Effector memory CD4-positive, alpha-beta T cell (primary cell): ENCODE measurements around the gene NPHP4.
"Not testable (repeated sequence)": the region's sequence is repeated elsewhere in the genome, so short reads cannot be mapped to it uniquely, and the experiment has no call there.

Experiments
- DNase-seq, 3 donors: peaks; one replicate each; pipeline ENCODE4 v3.0.0-alpha.2; 2020
- H3K27ac ChIP-seq: 2 replicates; pipeline ENCODE4 v1.7.0; 2013; ENCODE audit warnings: mild to moderate bottlenecking, low read length, moderate library complexity; ENCODE audit not compliant: insufficient read depth, poor library complexity, severe bottlenecking
- H3K27me3 ChIP-seq: replicated peaks from 2 replicates; pipeline ENCODE4 v1.7.0; 2013; ENCODE audit warnings: mild to moderate bottlenecking, low read length; ENCODE audit not compliant: insufficient read depth, control insufficient read depth, poor library complexity, severe bottlenecking
- H3K36me3 ChIP-seq: 2 replicates; pipeline ENCODE4 v1.7.0; 2013; ENCODE audit warnings: mild to moderate bottlenecking, low read length, moderate library complexity; ENCODE audit not compliant: control insufficient read depth, insufficient read depth
- H3K4me1 ChIP-seq: 2 replicates; pipeline ENCODE4 v1.7.0; 2013; ENCODE audit warnings: low read length, mild to moderate bottlenecking; ENCODE audit not compliant: control insufficient read depth, insufficient read depth, poor library complexity, severe bottlenecking
- H3K4me3 ChIP-seq: 2 replicates; pipeline ENCODE4 v1.7.0; 2013; ENCODE audit warnings: low read length, low read depth, mild to moderate bottlenecking; ENCODE audit not compliant: insufficient read depth, poor library complexity, severe bottlenecking
- H3K9me3 ChIP-seq: 2 replicates; pipeline ENCODE4 v1.7.0; 2013; ENCODE audit warnings: mild to moderate bottlenecking, low read length, moderate library complexity; ENCODE audit not compliant: control insufficient read depth

The NPHP4 gene

DNA sequence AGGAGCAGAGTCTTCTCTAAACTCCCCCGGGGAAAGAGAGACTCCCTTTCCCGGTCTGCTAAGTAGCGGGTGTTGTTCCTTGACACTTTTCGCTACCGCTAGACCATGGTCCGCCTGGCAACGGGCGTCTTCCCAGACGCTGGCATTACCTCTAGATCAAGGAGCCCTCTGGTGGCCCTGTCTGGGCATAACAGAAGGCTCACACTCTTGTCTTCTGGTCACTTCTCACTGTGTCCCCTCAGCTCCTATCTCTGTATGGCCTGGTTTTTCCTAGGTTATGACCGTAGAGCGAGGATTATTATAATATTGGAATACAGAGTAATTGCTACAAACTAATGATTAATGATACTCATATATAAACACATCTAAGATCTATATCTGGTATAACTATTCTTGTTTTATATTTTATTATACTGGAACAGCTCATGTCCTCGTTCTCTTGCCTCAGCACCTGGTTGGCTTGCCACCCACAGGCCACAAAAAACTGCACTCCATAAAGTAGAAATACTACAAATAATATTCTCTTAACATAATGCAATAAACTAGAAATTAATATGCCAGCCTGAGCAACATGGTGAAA is 98.4 kb downstream of the NPHP4 start:
- not testable (repeated sequence) for H3K36me3 ChIP-seq, H3K27ac ChIP-seq, H3K9me3 ChIP-seq, H3K27me3 ChIP-seq, DNase-seq, H3K4me1 ChIP-seq, H3K4me3 ChIP-seq

DNA sequence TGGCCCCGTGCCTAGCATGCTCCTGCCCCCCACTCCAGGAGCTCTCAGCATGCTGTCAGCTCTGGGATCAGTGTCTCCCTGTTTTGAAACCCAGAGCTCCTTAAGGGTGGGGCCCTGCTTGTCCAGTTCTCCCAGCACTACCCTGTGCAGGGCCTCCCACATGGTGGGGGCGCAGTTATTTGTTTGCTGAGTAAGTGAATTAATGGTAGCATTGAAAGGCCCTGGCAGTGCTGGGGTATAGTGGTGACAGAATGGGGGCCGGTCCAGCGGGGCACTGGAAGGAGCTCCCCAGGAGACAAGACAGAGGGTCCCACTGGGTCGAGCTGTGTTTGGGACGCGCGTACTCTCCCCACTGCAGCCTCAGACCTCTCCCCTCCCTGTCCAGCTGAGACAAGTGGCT is 99.9 kb downstream of the NPHP4 start:
- no peaks in the 10 kb centered on the region for H3K36me3 ChIP-seq
- no peak for DNase-seq
- no peaks in the 10 kb centered on the region for H3K27me3 ChIP-seq
- no peaks in the 10 kb centered on the region for H3K4me1 ChIP-seq
- H3K27ac ChIP-seq: no peak overlapping the region
- no peak overlapping the region for H3K4me3 ChIP-seq
- H3K9me3 ChIP-seq: no peaks in the 10 kb centered on the region

DNA sequence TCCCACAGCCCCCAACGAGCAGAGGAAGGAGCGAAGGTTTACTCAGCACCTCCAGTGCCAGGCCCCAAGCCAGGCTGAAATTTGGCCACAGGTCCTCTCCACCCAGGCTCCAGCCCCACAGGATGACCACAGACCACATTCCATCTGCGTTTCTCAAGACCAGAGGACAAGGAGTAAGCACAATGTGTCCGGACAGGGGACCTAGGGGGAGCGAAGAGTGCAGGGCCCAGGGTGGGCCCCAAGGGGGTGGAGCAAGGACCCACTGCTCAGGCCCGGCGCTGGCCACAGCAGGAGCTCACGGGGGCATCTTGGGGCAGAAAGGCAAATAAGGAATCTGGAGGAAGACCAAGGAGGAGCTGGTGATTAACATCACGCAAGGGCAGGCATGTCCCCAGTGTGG is 100.5 kb downstream of the NPHP4 start:
- Histone ChIP-seq H3K4me1 (no peaks in the 10 kb centered on the region), H3K27me3 (no peaks in the 10 kb centered on the region), H3K4me3 (no peak overlapping the region), H3K27ac (no peak overlapping the region), H3K36me3 (no peaks in the 10 kb centered on the region), H3K9me3 (no peaks in the 10 kb centered on the region)
- DNase-seq: no peak

DNA sequence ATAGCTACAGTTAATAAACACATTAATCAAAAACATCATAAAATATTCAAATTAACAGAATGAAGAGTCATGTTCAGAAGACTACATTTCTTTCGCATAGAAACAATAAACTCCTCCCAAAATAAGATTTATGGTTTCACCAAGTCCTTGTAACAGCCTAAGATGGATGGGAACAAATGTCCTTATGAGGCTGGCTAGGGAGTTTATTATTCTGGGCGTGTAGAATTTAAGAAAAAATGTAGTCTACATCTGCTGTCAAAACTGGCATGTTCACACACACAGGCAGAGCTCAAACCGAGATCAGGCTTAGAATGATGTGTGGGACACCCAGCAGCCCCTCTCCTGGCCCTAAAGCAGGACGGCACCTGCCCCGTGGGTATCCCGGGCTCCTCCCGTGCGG is 101.1 kb downstream of the NPHP4 start:
- Histone ChIP-seq H3K27me3 (no peaks in the 10 kb centered on the region), H3K9me3 (no peaks in the 10 kb centered on the region), H3K4me1 (no peaks in the 10 kb centered on the region), H3K27ac (no peak overlapping the region), H3K36me3 (no peaks in the 10 kb centered on the region), H3K4me3 (no peak overlapping the region)
- no peak for DNase-seq

DNA sequence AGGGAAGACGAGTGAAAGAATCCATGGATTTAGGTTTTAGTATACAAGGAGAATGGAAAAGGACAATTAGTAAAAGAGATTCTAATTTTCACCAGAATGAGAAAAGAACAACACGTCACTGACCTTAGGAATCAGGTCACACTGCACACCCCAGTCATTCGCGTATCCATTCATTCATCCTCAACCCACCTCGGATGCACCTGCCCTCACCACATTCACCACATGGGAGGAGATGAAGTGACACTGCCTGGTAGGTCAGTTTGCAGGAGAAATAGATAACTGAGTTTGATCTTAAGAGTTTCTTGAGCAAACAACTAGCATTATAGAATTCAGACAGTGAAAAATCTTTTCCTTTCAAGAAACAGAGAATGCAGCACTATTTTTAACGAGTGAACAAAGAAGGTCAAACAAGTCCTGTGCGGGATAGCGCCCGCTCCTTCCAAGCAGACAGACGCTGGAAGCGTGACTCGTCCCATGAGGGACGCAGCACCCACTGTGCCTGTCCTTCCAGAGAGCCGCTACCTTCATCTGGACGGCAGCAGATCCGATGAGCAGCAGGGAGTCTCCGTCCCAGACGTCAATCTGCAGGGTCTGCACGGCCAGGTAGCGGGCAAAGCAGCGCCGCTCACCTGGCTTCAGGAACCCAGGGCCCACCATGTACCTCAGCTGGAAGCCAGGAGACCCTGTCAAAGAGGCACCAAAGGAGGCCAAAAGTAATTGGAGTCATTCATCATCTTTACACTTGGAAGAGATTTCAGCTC is 101.7 kb downstream of the NPHP4 start:
- Histone ChIP-seq H3K4me1 (no peaks in the 10 kb centered on the region), H3K27me3 (no peaks in the 10 kb centered on the region)
- no peak for DNase-seq

DNA sequence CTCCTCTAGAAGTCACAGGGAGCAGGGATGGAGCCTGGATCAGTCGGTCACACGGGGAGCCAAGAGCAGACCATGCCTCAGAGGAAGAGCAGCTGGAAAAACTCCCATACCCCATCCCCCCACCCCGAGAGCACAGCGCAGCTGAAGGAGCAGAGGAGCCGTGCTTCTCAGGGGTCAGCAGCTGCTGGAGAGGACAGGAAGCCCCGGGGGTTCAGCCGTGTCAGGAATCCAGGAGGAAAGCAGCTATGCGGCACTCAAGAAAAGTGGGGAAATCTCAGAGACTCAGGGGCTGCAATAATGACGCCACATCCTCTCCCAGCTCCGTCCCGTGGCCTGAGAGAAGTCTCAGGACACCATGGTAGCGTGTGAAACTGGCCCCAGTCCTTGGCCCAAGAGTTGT is 102.3 kb downstream of the NPHP4 start:
- no peaks in the 10 kb centered on the region for H3K4me1 ChIP-seq
- no peak overlapping the region for H3K4me3 ChIP-seq
- no peak overlapping the region for H3K27ac ChIP-seq
- DNase-seq: no peak
- H3K27me3 ChIP-seq: no peaks in the 10 kb centered on the region
- H3K9me3 ChIP-seq: no peaks in the 10 kb centered on the region
- H3K36me3 ChIP-seq: no peaks in the 10 kb centered on the region

More for the DNA sequence above, 101.7 kb downstream of the NPHP4 start:
- H3K27ac ChIP-seq: no peak overlapping the region
- H3K9me3 ChIP-seq: no peaks in the 10 kb centered on the region
- no peak overlapping the region for H3K4me3 ChIP-seq
- no peaks in the 10 kb centered on the region for H3K36me3 ChIP-seq

DNA sequence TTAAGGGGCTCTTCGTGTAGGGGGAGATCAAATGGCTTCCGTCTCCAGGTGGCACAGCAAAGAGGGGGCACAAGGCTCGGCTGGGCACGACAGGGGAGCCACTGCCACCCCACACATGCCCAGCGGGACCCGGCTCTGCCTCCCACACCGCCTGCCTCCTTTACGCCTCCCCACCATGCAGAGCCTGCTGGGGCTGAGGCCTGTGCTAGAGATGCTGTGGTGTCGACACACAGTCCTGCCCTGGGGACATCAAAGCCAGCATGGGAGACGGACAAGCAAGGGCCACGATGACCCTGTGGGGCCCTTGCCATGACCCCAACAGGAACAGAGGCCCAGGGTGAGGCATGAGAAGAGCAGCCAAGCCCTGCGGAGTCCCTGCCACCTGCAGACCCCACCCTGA is 102.8 kb downstream of the NPHP4 start:
- DNase-seq: no peak
- H3K27ac ChIP-seq: no peak overlapping the region
- no peaks in the 10 kb centered on the region for H3K9me3 ChIP-seq
- H3K4me1 ChIP-seq: no peaks in the 10 kb centered on the region
- H3K27me3 ChIP-seq: no peaks in the 10 kb centered on the region
- no peaks in the 10 kb centered on the region for H3K36me3 ChIP-seq
- H3K4me3 ChIP-seq: no peak overlapping the region

DNA sequence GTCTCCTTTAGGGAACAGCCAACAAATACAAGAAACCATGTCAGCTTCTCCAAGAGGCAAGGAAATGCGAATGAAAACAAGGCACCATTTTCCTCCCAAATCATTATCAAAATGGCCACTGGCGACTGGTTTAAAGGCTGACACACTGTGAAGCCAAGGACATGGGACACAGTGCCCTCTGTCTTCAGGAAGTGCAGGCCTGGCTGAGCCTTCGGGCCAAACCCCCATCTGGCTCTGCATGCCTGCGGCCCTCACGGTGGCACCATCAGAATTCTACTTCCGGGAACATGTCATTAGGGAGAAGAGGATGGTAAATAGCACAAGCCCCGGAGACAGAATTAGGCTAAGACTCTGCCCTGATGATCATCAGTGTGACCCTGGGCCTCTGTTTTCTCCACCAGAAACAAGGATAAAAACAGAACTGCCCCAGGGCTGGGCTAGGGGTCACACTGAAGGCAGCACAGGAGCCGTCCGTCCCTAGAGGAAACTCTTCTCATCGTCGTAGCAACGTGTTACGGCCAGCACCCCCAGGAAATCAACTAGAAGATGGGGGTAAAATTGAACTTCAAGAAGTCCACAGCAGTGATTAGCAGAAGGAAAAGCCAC is 103.5 kb downstream of the NPHP4 start:
- DNase-seq: no peak
- Histone ChIP-seq H3K4me3 (no peak overlapping the region), H3K9me3 (no peaks in the 10 kb centered on the region), H3K27me3 (no peaks in the 10 kb centered on the region), H3K36me3 (no peaks in the 10 kb centered on the region), H3K27ac (no peak overlapping the region), H3K4me1 (no peaks in the 10 kb centered on the region)

DNA sequence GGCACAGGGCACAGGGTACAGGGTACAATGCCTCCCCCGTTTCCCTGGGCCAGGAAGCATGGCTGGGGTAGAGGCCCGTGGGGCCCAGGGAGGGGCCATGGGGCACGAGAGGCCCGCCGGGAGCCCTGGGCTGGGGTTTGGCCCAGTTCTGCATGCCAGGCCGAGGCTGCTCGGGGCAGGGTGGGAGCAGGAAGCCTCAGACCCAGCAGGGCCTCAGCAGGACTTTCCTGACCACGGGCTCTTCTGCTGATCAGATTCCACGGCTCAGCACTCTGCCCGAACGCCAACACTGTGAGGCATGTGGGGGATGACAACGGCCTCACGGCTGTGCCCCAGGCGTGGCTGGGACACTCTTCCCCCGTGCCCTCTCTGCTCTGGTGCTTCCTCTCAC is 104.3 kb downstream of the NPHP4 start:
- H3K27ac ChIP-seq: no peak overlapping the region

DNA sequence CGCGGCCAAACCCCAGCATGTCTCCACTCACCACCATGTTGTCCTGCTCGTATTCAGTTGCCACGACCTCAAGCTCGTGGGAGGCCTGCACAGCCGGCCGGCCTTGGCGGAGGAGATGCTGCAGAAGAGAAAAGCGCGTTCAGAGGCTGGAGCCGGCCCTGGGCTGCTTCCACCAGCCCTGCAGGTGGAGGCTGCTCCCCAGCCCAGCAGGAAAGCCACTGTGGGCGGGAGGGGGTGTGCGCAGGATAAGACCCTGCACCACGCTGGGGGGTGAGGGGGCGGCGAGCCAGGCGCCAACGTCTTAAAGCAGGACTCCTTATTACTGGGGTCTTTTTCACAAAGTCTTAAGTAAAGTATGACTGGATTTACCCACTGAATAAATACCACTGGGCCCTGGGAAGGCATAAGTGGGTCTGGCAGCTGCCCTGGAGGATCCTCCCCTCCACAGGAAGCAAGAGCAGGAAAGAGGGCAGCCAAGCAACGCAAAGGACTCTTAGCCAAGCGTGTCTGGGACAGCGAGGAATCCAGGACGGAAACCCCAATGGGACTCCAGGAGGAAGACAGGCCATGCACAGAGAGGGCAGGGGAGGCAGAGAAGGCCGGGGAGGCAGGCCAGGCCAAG is 104.8 kb downstream of the NPHP4 start:
- H3K36me3 ChIP-seq: no peaks in the 10 kb centered on the region
- DNase-seq: no peak
- H3K4me3 ChIP-seq: no peak overlapping the region
- H3K27me3 ChIP-seq: no peaks in the 10 kb centered on the region
- no peak overlapping the region for H3K27ac ChIP-seq
- no peaks in the 10 kb centered on the region for H3K9me3 ChIP-seq
- no peaks in the 10 kb centered on the region for H3K4me1 ChIP-seq

More for the DNA sequence above, 104.3 kb downstream of the NPHP4 start:
- Histone ChIP-seq H3K36me3 (no peaks in the 10 kb centered on the region), H3K4me1 (no peaks in the 10 kb centered on the region), H3K4me3 (no peak overlapping the region), H3K9me3 (no peaks in the 10 kb centered on the region), H3K27me3 (no peaks in the 10 kb centered on the region)
- DNase-seq: no peak
